Tibial nerve (tissue), 3 donors: ENCODE data around the gene BIRC5.

Source experiments
- POLR2A ChIP-seq, 2 donors: fragments of 450-650 bp; IDR thresholded peaks; one replicate each; pipeline ENCODE4 v1.6.1; 2017; ENCODE audit warnings: antibody characterized with exemption in 2 of 2, mild to moderate bottlenecking in 2 of 2, moderate library complexity in 2 of 2
- TF ChIP-seq, protein P1 (sequence below), 5 experiments: fragments of 200-600 bp in 3 of 5; fragments of 450-650 bp in 2 of 5; sonication (generic) in 3 of 5; IDR thresholded peaks; one replicate each; pipeline ENCODE4 v1.5.1; 2016 to 2019; ENCODE audit warnings: antibody characterized with exemption in 5 of 5, mild to moderate bottlenecking in 3 of 5, moderate library complexity in 2 of 5

DNA sequence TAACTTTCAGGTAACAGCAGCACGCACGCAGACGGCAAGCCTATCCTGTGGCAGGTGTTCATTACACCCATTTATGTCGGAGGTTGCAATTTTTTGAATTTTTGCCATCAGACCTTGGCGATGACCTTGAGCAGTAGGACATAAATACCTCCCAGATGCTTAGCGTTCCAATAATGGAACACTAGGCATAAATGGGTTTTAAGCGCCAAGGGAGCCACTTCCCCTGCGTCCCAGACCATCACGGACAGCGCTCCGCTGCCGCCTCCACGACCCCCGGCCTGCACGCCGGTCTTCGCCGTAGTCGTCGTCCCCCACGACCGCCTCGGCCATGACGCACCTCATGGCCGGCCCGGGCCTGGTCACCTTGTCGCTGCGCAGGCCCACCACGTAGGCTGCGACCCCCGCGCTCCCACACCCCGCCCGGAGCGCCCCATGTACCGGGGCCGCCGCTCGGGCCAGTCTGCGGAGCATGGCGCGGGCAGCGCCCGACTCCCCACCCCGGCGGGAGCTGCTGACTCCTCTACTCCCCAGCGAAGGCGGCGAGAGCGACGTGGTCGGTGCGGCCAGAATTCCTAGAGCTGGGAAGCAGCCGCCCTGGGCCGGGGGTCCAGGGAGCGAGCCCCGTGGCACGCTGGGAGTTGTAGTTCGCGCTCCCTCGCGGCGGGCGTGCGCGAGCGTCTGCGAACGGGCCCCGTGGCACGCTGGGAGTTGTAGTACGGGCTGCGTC is 40.1 kb downstream of the BIRC5 start:
- peak in 1 of 2 donors; percentile 36 for TF ChIP-seq POLR2A (IDR thresholded peaks at IDR 0.05)
- TF ChIP-seq, protein P1, sequence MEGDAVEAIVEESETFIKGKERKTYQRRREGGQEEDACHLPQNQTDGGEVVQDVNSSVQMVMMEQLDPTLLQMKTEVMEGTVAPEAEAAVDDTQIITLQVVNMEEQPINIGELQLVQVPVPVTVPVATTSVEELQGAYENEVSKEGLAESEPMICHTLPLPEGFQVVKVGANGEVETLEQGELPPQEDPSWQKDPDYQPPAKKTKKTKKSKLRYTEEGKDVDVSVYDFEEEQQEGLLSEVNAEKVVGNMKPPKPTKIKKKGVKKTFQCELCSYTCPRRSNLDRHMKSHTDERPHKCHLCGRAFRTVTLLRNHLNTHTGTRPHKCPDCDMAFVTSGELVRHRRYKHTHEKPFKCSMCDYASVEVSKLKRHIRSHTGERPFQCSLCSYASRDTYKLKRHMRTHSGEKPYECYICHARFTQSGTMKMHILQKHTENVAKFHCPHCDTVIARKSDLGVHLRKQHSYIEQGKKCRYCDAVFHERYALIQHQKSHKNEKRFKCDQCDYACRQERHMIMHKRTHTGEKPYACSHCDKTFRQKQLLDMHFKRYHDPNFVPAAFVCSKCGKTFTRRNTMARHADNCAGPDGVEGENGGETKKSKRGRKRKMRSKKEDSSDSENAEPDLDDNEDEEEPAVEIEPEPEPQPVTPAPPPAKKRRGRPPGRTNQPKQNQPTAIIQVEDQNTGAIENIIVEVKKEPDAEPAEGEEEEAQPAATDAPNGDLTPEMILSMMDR (IDR thresholded peaks at IDR 0.05): peak in 1 of 5 experiments; percentile 40
